A673 (cell line): ENCODE measurements around the gene PEX14.

Experiments
- EZH2 ChIP-seq: fragments of 200-600 bp; sonication (generic); IDR thresholded peaks from 2 replicates; pipeline ENCODE4 v1.6.1; 2017; ENCODE audit warnings: borderline replicate concordance, low read depth, mild to moderate bottlenecking, mixed read lengths, antibody characterized with exemption, low read length; ENCODE audit not compliant: poor library complexity, severe bottlenecking
- TF ChIP-seq, protein P1 (sequence below): fragments of 300-800, 200-600 bp; sonication (generic); conservative IDR thresholded peaks from 2 replicates; pipeline ENCODE4 v1.5.1; 2017; ENCODE audit warnings: low read depth, mild to moderate bottlenecking, antibody characterized with exemption, low read length, moderate library complexity, mixed read lengths

DNA sequence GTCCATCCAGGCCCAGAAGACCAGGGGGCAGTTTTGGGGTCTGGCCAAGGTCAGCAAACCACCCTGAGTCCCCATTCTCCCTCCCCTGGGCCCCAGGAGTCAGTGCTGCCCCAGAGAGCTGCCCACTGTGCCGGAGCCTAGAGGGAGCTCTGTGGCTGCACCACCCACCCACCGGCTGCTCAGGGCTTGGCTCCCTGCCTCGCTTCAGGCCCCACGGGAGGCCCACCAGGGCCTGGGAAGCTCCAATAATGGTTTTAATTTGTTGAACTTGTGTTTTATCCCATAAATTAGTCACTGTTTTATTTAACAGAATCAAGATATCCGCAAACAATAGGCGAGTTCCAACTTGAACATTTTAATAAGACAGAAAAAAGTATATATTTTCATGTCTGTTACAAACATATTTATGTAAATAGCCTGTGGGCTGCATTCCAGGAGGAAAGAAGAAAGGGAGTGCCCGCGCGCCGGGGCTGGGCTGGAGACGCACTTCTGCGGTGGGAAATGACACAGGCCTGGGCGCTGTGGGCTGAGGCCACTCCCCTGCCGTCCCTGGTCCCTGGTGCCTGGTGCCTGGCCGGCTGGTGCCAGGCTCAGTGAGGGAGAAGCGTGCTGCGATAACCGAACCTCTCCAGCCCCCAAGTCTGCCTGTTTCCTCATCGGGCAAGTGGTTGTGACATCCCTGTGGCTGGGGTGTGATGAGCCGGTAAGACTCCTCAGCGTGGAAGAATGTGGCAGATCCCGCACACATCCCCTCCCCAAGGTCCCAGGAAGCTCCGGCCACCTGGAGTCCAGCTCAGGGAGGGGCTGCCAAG lies 160.5 kb downstream of the PEX14 start:
- TF ChIP-seq, protein P1, sequence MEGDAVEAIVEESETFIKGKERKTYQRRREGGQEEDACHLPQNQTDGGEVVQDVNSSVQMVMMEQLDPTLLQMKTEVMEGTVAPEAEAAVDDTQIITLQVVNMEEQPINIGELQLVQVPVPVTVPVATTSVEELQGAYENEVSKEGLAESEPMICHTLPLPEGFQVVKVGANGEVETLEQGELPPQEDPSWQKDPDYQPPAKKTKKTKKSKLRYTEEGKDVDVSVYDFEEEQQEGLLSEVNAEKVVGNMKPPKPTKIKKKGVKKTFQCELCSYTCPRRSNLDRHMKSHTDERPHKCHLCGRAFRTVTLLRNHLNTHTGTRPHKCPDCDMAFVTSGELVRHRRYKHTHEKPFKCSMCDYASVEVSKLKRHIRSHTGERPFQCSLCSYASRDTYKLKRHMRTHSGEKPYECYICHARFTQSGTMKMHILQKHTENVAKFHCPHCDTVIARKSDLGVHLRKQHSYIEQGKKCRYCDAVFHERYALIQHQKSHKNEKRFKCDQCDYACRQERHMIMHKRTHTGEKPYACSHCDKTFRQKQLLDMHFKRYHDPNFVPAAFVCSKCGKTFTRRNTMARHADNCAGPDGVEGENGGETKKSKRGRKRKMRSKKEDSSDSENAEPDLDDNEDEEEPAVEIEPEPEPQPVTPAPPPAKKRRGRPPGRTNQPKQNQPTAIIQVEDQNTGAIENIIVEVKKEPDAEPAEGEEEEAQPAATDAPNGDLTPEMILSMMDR = peak; percentile 41; the same call in 1 of the 2 replicates
- no peak for TF ChIP-seq EZH2
